ENCODE data around the gene GLS2.

GLS2 gene

DNA sequence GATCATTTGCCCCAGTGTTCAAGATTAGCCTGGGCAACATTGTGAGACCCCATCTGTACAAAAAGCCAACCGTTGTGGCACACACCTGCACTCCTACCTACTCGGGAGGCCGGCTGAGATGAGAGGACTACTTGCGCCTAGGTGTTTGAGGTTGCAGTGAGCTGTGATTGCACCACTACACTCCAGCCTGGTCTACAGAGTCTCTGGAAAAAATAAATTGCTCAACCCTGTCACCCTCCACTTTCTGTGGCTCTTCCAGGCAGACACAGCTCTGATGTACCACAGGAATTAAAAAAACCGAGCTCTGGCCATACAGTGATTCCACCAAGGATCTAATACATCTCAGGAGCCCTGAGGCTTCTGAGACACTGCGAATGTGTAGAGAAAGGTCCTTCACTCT lies 53.1 kb downstream of the GLS2 start:
- Histone ChIP-seq H4K20me1 (ENCODE audit: insufficient read depth, low read length, poor library complexity, severe bottlenecking) (no peaks in the 10 kb centered on the region), H3K79me2 (ENCODE audit: insufficient read depth, low read length) (peaks cover 15% of the 10 kb centered on the region; the same call in 1 of the 2 replicates), H3K4me2 (ENCODE audit: low read depth, low read length, poor library complexity, severe bottlenecking) (no peak overlapping the region), H3F3A (ENCODE audit: low read depth) (no peaks in the 10 kb centered on the region), H3K9ac (ENCODE audit: low read depth, low read length, poor library complexity, severe bottlenecking) (no peak overlapping the region), H3K27me3 (ENCODE audit: insufficient read depth, low read length, poor library complexity, severe bottlenecking) (no peaks in the 10 kb centered on the region), H3K36me3 (ENCODE audit: insufficient read depth, low read length) (peaks cover 34% of the 10 kb centered on the region; the same call in 1 of the 2 replicates), H3K4me1 (ENCODE audit: insufficient read depth, low read length, poor library complexity, severe bottlenecking) (no peaks in the 10 kb centered on the region), H3K4me3 (ENCODE audit: low read length, poor library complexity, severe bottlenecking) (no peak overlapping the region), H2AFZ (ENCODE audit: low read length) (no peak overlapping the region), H3K9me3 (ENCODE audit: insufficient read depth, low read depth, low read length) (no peaks in the 10 kb centered on the region), H3K9me2 (replicated peaks; ENCODE audit: low read depth, low read length) (no peaks in the 10 kb centered on the region)
- no peak for TF ChIP-seq EZH2phosphoT487 (IDR thresholded peaks at IDR 0.05; ENCODE audit: borderline replicate concordance)
- TF ChIP-seq, protein P1, sequence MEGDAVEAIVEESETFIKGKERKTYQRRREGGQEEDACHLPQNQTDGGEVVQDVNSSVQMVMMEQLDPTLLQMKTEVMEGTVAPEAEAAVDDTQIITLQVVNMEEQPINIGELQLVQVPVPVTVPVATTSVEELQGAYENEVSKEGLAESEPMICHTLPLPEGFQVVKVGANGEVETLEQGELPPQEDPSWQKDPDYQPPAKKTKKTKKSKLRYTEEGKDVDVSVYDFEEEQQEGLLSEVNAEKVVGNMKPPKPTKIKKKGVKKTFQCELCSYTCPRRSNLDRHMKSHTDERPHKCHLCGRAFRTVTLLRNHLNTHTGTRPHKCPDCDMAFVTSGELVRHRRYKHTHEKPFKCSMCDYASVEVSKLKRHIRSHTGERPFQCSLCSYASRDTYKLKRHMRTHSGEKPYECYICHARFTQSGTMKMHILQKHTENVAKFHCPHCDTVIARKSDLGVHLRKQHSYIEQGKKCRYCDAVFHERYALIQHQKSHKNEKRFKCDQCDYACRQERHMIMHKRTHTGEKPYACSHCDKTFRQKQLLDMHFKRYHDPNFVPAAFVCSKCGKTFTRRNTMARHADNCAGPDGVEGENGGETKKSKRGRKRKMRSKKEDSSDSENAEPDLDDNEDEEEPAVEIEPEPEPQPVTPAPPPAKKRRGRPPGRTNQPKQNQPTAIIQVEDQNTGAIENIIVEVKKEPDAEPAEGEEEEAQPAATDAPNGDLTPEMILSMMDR (conservative IDR thresholded peaks at IDR 0.05; ENCODE audit: low read length) = no peak

- Histone ChIP-seq H3K79me2 (ENCODE audit: insufficient read depth, low read length) (peaks cover 11% of the 10 kb centered on the region; the same call in 1 of the 2 replicates), H3F3A (ENCODE audit: low read depth) (no peaks in the 10 kb centered on the region), H3K4me3 (ENCODE audit: low read length, poor library complexity, severe bottlenecking) (no peak overlapping the region), H3K9me3 (ENCODE audit: insufficient read depth, low read depth, low read length) (no peaks in the 10 kb centered on the region), H3K27me3 (ENCODE audit: insufficient read depth, low read length, poor library complexity, severe bottlenecking) (no peaks in the 10 kb centered on the region), H3K4me2 (ENCODE audit: low read depth, low read length, poor library complexity, severe bottlenecking) (no peak overlapping the region), H3K4me1 (ENCODE audit: insufficient read depth, low read length, poor library complexity, severe bottlenecking) (no peaks in the 10 kb centered on the region), H4K20me1 (ENCODE audit: insufficient read depth, low read length, poor library complexity, severe bottlenecking) (no peaks in the 10 kb centered on the region), H3K9me2 (replicated peaks; ENCODE audit: low read depth, low read length) (no peaks in the 10 kb centered on the region), H2AFZ (ENCODE audit: low read length) (no peak overlapping the region), H3K36me3 (ENCODE audit: insufficient read depth, low read length) (peaks cover 50% of the 10 kb centered on the region; the same call in 1 of the 2 replicates), H3K9ac (ENCODE audit: low read depth, low read length, poor library complexity, severe bottlenecking) (no peak overlapping the region)
- no peak for TF ChIP-seq EZH2phosphoT487 (IDR thresholded peaks at IDR 0.05; ENCODE audit: borderline replicate concordance)
- TF ChIP-seq, protein P1 (conservative IDR thresholded peaks at IDR 0.05; ENCODE audit: low read length) = no peak
Measured at GRCh38 chr12:56431850-56432249, 56.1 kb downstream of the GLS2 start.

DNA sequence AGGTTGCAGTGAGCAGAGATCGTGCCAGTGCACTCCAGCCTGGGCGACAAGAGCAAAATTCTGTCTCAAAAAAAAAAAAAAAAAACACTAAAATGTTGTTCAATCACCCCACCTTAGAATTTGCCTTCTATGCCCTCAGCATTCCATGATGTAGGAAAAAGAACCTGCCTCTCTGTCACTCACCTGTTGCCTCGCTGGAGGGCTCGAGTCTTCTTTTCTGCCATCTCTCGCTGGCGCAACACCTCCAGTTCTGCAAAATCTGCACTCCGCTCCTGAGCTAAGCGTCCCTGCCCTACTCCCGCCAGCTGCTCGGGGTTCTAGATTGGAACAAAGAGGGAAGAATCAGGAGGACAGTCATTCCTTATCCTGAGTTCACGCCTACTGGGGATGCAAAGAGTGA lies 56.7 kb downstream of the GLS2 start:
- Histone ChIP-seq H3K79me2 (ENCODE audit: insufficient read depth, low read length) (peaks cover 11% of the 10 kb centered on the region; the same call in 1 of the 2 replicates), H3K36me3 (ENCODE audit: insufficient read depth, low read length) (peaks cover 52% of the 10 kb centered on the region; the same call in 1 of the 2 replicates), H3K9ac (ENCODE audit: low read depth, low read length, poor library complexity, severe bottlenecking) (no peak overlapping the region), H3K9me2 (replicated peaks; ENCODE audit: low read depth, low read length) (no peaks in the 10 kb centered on the region), H3K9me3 (ENCODE audit: insufficient read depth, low read depth, low read length) (no peaks in the 10 kb centered on the region), H3F3A (ENCODE audit: low read depth) (no peaks in the 10 kb centered on the region), H2AFZ (ENCODE audit: low read length) (no peak overlapping the region), H3K4me2 (ENCODE audit: low read depth, low read length, poor library complexity, severe bottlenecking) (no peak overlapping the region), H3K4me3 (ENCODE audit: low read length, poor library complexity, severe bottlenecking) (no peak overlapping the region), H3K27me3 (ENCODE audit: insufficient read depth, low read length, poor library complexity, severe bottlenecking) (no peaks in the 10 kb centered on the region), H3K4me1 (ENCODE audit: insufficient read depth, low read length, poor library complexity, severe bottlenecking) (no peaks in the 10 kb centered on the region), H4K20me1 (ENCODE audit: insufficient read depth, low read length, poor library complexity, severe bottlenecking) (no peaks in the 10 kb centered on the region)
- TF ChIP-seq, protein P1 (conservative IDR thresholded peaks at IDR 0.05; ENCODE audit: low read length) = no peak
- TF ChIP-seq EZH2phosphoT487 (IDR thresholded peaks at IDR 0.05; ENCODE audit: borderline replicate concordance) = no peak

Data from Loucy (cell line).